GM08714 (cell line): ENCODE measurements around the gene ARHGEF3.
"Not testable (repeated sequence)": the region's sequence is repeated elsewhere in the genome, so short reads cannot be mapped to it uniquely, and the experiment has no call there.

Source experiments
- H3K4me3 ChIP-seq: fragments of 200-500 bp; sonication (Bioruptor generic); 2 replicates; pipeline ENCODE4 v1.5.1; 2014; ENCODE audit warnings: mild to moderate bottlenecking, low read length, inconsistent platforms
- ZNF274 ChIP-seq: IDR thresholded peaks from 2 replicates; pipeline ENCODE4 v1.6.1; 2012; ENCODE audit warnings: mild to moderate bottlenecking, low read depth, low read length

ARHGEF3 gene

GRCh38 chr3:56759532-56759931, 42.2 kb downstream of the ARHGEF3 start:
- no peak overlapping the region; the same call in 1 of the 2 replicates for H3K4me3 ChIP-seq
- no peak for TF ChIP-seq ZNF274

DNA sequence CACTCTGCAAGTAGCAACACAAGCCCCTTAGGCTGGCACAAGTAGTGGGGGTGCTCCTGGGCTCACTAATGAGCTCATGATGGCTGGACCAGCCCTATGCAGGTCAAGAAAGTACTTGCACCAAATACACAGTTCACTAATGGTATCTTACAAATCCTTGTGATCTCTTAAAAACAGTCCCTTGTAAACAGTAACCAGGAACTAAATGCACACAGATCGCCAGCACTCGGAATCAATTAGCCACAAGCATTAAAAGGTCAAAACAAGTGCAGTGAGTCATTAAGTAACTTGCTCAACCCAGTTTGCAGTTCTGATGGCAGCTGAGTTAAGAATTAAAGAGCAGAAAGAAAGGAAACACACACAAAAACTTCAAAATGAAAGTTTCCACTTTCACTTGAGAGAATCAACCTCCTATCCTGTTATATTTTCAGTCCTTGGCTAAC, 43.2 kb downstream of the ARHGEF3 start:
- no peak for TF ChIP-seq ZNF274
- H3K4me3 ChIP-seq = no peak overlapping the region; the same call in 1 of the 2 replicates

GRCh38 chr3:56758042-56758441, 43.7 kb downstream of the ARHGEF3 start:
- not testable (repeated sequence) for H3K4me3 ChIP-seq

- peak overlapping the region; percentile 57; the same call in 1 of the 2 replicates for H3K4me3 ChIP-seq
- TF ChIP-seq ZNF274 = no peak
These were observed 46.9 kb downstream of the ARHGEF3 start for GRCh38 chr3:56754741-56755417.

DNA sequence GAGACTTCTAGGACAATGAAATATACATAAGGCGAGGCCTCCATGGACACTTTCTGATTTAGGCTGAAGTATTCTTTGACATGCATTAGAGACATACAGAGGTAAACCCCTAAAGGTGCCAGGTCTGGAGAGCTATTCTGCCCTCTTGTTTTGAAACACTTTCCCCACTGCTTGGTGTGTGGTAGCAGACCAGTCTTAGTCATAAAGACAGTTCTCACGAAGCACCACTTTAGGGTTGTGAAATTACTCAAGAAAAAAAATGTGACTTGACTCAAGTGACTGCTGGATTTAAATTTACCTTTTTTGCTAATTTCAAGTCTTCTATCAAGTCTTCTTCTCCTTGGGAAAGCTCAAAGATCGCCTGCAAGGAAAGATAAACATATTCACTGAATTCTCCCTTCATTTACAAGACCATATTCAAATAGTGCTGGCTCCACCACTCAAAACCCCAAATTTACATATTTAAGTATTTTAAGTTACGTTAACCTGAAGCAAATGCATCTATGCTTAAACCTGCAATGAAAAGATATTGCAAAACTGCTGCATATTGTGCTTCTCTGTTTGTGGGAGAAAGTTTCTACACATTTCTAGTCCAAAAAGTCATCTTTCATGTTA, 48.4 kb downstream of the ARHGEF3 start:
- H3K4me3 ChIP-seq = no peak overlapping the region
- no peak for TF ChIP-seq ZNF274

GRCh38 chr3:56751056-56751707, 50.6 kb downstream of the ARHGEF3 start:
- H3K4me3 ChIP-seq = no peak overlapping the region
- no peak for TF ChIP-seq ZNF274

DNA sequence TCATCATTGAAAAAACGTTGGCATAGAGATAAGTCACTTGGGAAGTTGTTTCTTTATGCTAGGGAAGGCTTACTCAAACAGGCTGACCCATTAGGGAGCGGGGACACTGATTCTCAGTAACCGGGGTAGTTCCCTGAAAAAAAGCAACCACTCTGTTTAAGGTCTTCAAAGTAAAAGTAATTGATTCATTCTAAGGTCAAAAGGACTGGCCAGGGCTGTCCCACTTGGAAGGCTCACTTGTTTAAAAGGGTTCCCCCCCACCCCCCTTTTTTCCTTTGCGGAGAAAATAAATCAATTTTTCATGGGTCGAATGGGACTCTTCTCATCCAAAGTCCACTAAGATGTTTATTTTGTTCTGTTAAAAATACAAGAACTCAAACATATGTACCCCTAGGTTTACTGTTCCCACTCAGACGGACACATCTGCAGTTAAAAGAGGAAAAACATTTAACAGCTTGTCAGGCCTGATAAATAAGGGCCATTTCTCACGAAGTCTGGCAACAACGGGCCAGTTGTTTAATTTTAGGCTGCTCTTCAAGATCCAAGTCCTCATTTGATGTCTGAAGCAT, 53.0 kb downstream of the ARHGEF3 start:
- H3K4me3 ChIP-seq = no peak overlapping the region
- no peak for TF ChIP-seq ZNF274

- no peak overlapping the region for H3K4me3 ChIP-seq
- TF ChIP-seq ZNF274 = no peak
These were observed 54.6 kb downstream of the ARHGEF3 start for GRCh38 chr3:56747150-56747549.

DNA sequence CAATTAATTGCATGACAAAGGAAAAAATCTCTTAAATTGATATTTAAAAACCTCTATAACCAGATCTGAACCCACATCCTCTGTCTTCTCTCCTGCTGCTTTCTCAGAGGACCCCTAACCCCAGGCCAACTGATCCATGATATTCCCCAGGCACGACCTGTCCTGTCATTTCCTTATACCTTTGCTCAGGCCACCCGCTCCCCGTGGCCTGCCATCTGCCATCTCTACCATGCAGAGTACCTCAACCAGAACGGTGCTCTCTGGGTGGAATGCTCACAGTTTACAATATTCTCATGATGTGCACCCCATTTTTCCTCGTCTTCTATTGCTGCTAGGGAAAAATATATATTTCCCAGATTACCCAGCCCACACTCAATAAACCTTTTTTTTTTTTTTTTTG, 57.7 kb downstream of the ARHGEF3 start:
- H3K4me3 ChIP-seq = no peak overlapping the region

GRCh38 chr3:56742887-56743286, 58.9 kb downstream of the ARHGEF3 start:
- no peak for TF ChIP-seq ZNF274
- H3K4me3 ChIP-seq = no peak overlapping the region

More for the DNA sequence above, 57.7 kb downstream of the ARHGEF3 start:
- no peak for TF ChIP-seq ZNF274

DNA sequence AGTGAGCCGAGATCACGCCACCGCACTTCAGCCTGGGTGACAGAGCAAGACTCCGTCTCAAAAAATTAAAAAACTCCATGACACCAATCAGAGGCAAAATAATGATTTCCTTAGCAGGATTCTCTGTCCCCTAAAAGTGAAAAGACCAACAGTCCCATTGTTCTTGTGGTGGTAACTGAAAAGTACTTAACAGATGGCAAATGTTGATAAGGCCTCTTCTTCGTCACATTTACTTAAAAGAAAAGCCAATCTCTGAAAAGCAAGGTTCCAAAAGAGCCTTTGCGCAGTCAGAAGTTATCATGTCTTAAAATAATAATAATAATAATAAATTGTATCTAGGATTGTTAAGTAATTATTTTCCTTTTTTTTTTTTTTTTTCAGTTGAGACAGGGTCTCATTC, 62.7 kb downstream of the ARHGEF3 start:
- TF ChIP-seq ZNF274 = no peak

GRCh38 chr3:56737006-56737405, 64.7 kb downstream of the ARHGEF3 start:
- no peak for TF ChIP-seq ZNF274
- no peak overlapping the region for H3K4me3 ChIP-seq

More for the DNA sequence above, 62.7 kb downstream of the ARHGEF3 start:
- H3K4me3 ChIP-seq = no peak overlapping the region

- no peak overlapping the region for H3K4me3 ChIP-seq
- TF ChIP-seq ZNF274 = no peak
These were observed 69.6 kb downstream of the ARHGEF3 start for GRCh38 chr3:56732109-56732508.

- peak overlapping the region; percentile 49; the same call in 1 of the 2 replicates for H3K4me3 ChIP-seq
- TF ChIP-seq ZNF274 = no peak
These were observed 76.6 kb downstream of the ARHGEF3 start for GRCh38 chr3:56725175-56725574.

DNA sequence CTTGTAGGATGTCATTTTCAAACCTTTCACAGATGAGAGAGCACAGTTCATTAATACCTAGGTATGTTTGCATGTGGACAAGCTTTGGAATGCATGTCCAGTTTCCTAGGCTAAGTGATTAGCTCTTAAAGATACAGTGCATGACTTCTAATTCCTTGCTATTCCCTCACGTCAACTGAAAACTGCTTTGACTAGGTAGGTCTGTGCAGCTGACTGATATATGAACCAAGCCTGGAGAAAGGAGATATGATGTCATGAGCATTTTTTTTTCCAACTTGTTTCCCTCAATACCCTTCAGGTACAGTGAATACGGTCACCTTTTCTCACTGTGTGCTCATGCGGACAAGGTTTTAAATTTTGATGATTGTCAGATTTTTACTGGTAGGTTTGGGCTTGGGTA, 77.1 kb downstream of the ARHGEF3 start:
- TF ChIP-seq ZNF274 = no peak
- peak overlapping the region; percentile 49; the same call in 1 of the 2 replicates for H3K4me3 ChIP-seq
